OCI-LY7 (cell line): ENCODE measurements around the gene DCC. TPM values are rescaled to one million over a fixed set of nuclear protein-coding genes. Genes with fewer than 3 reads are reported as not detected.

Source experiments
- BruUV-seq: library from RNA; stranded (reverse); fragments of 400-500 nt; replicated peaks from 2 replicates; lab custom pipeline; 2021; lab: Mats Ljungman, UMichigan
- CTCF ChIA-PET: fragments of 300-600 bp; sonication (Branson Sonifier 250); formaldehyde crosslinking; loops from one replicate; lab custom pipeline; 2022; ENCODE audit warnings: antibody characterized with exemption; ENCODE audit not compliant: unreplicated experiment; lab: Charles Lee
- POLR2A ChIA-PET: fragments of 300-600 bp; sonication (Branson Sonifier 250); formaldehyde crosslinking; loops from one replicate; lab custom pipeline; 2022; ENCODE audit warnings: antibody characterized with exemption; lab: Charles Lee
- DNase-seq: peaks from one replicate; pipeline ENCODE4 v3.0.0-alpha.2; 2015; ENCODE audit warnings: low spot score
- H2AFZ ChIP-seq: fragments of 200-600 bp; sonication (generic), shearing (Covaris generic); 2 replicates; pipeline ENCODE4 v1.6.1; 2014; ENCODE audit warnings: mild to moderate bottlenecking, antibody characterized with exemption, low read length, moderate library complexity
- H3K27ac ChIP-seq: fragments of 200-600 bp; sonication (generic); 2 replicates; pipeline ENCODE4 v1.5.1; 2014; ENCODE audit warnings: mixed run types, low read depth, mild to moderate bottlenecking, moderate library complexity, low read length, inconsistent platforms; ENCODE audit not compliant: poor library complexity, severe bottlenecking
- H3K36me3 ChIP-seq: fragments of 200-600 bp; sonication (generic); 2 replicates; pipeline ENCODE4 v1.6.1; 2014; ENCODE audit warnings: mild to moderate bottlenecking, antibody characterized with exemption, low read length, moderate library complexity, mixed read lengths; ENCODE audit not compliant: insufficient read depth
- H3K4me1 ChIP-seq: fragments of 200-600 bp; sonication (generic); 2 replicates; pipeline ENCODE4 v1.5.1; 2014; ENCODE audit warnings: mild to moderate bottlenecking, low read length; ENCODE audit not compliant: insufficient read depth, poor library complexity, severe bottlenecking
- H3K4me2 ChIP-seq: fragments of 200-600 bp; sonication (generic); 2 replicates; pipeline ENCODE4 v1.6.1; 2014; ENCODE audit warnings: mild to moderate bottlenecking, low read length
- H3K4me3 ChIP-seq: fragments of 200-600 bp; sonication (generic); 2 replicates; pipeline ENCODE4 v1.5.1; 2014; ENCODE audit warnings: mild to moderate bottlenecking, low read depth, low read length; ENCODE audit not compliant: poor library complexity, severe bottlenecking
- H3K79me2 ChIP-seq: fragments of 200-600 bp; sonication (generic); 2 replicates; pipeline ENCODE4 v1.6.1; 2016; ENCODE audit warnings: low read depth, mild to moderate bottlenecking, low read length, moderate library complexity, mixed read lengths; ENCODE audit not compliant: insufficient read depth
- H3K9me2 ChIP-seq: fragments of 200-600 bp; sonication (generic); 2 replicates; pipeline ENCODE4 v1.6.1; 2016; ENCODE audit warnings: mild to moderate bottlenecking, low read length, mixed read lengths; ENCODE audit not compliant: insufficient read depth
- H3K9me3 ChIP-seq: fragments of 200-600 bp; sonication (generic); 2 replicates; pipeline ENCODE4 v1.6.1; 2014; ENCODE audit warnings: mild to moderate bottlenecking, mixed run types, low read length, mixed read lengths
- H4K20me1 ChIP-seq: fragments of 200-600 bp; sonication (generic); 2 replicates; pipeline ENCODE4 v1.6.1; 2014; ENCODE audit warnings: mild to moderate bottlenecking, antibody characterized with exemption, low read length, moderate library complexity, mixed read lengths; ENCODE audit not compliant: insufficient read depth
- EZH2phosphoT487 ChIP-seq: fragments of 200-600 bp; sonication (generic); IDR thresholded peaks from 2 replicates; pipeline ENCODE4 v1.6.1; 2018; ENCODE audit warnings: low read depth, borderline replicate concordance, mild to moderate bottlenecking, mixed run types, antibody characterized with exemption, low read length, moderate library complexity, mixed read lengths
- intact Hi-C: fragments of 100-400 bp; cut with micrococcal nuclease; formaldehyde crosslinking; loops from one replicate; pipeline ENCODE4 v1.10.0; 2022; ENCODE audit not compliant: unreplicated experiment
- total RNA-seq, 2 experiments: library from RNA; depleted of rRNA in 1 of 2; stranded (reverse); fragments of >200 nt in 1 of 2; shearing (Covaris generic) in 1 of 2; gene quantifications; 2 replicates each; pipeline ENCODE4 v1.2.3, GENCODE V29; 2014 to 2022
- TF ChIP-seq, protein P1 (sequence below): fragments of 200-600 bp; sonication (generic); conservative IDR thresholded peaks from 2 replicates; pipeline ENCODE4 v1.5.1; 2014; ENCODE audit warnings: mild to moderate bottlenecking, antibody characterized with exemption, low read length, moderate library complexity, mixed read lengths

The DCC gene
- total RNA-seq, 2 experiments from 2014 or later: not detected

DNA sequence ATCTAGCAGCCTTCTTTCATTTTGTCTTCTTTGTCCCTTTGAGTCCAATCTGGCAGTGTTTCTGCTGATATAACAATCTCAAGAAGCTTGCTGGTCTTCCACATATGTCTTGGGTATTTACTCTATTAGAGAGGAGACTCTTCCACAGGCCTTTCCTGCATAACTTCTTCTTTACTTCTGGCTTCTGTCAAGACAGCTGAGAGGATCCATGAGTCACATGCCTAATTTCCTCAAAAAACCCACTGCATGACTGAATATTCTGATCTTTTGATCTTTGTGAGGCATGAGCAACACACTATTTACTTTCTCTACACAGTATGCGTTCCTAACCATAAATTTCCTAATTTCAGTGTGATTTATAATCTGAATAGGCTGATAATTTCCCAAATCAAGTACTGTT lies 5.1 kb upstream of the DCC start:
- intact Hi-C loops: no loop called here
- Histone ChIP-seq H4K20me1 (no peaks in the 10 kb centered on the region), H3K4me3 (no peak overlapping the region), H3K79me2 (no peaks in the 10 kb centered on the region), H2AFZ (no peak overlapping the region), H3K36me3 (no peaks in the 10 kb centered on the region), H3K9me3 (no peaks in the 10 kb centered on the region), H3K27ac (no peak overlapping the region), H3K9me2 (no peaks in the 10 kb centered on the region), H3K4me2 (no peak overlapping the region), H3K4me1 (no peaks in the 10 kb centered on the region)
- POLR2A ChIA-PET: no interaction called here
- no TSS peak for BruUV-seq
- CTCF ChIA-PET: no interaction called here
- TF ChIP-seq, protein P1, sequence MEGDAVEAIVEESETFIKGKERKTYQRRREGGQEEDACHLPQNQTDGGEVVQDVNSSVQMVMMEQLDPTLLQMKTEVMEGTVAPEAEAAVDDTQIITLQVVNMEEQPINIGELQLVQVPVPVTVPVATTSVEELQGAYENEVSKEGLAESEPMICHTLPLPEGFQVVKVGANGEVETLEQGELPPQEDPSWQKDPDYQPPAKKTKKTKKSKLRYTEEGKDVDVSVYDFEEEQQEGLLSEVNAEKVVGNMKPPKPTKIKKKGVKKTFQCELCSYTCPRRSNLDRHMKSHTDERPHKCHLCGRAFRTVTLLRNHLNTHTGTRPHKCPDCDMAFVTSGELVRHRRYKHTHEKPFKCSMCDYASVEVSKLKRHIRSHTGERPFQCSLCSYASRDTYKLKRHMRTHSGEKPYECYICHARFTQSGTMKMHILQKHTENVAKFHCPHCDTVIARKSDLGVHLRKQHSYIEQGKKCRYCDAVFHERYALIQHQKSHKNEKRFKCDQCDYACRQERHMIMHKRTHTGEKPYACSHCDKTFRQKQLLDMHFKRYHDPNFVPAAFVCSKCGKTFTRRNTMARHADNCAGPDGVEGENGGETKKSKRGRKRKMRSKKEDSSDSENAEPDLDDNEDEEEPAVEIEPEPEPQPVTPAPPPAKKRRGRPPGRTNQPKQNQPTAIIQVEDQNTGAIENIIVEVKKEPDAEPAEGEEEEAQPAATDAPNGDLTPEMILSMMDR: no peak
- TF ChIP-seq EZH2phosphoT487: no peak
- DNase-seq: no peak

DNA sequence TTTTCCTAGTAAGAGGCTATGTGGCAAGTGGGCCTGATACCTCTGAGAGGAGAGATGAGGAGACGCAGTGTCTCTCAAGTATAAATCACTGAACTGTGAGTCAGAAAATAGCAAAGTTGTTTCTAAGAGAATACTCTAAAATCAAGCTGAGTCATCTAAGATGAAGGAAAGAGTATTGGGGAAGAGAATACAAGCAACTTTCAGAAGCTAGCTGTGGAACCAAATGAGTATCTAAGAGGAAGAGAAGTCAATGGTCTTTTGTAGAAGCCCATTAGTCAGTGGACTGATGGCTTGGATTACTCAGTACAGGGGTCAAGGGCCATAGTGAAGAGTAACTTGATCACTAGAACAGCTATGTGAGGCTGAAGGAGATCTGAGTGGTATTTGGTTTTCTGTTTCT lies 2.7 kb upstream of the DCC start:
- Histone ChIP-seq H3K4me1 (no peaks in the 10 kb centered on the region), H3K27ac (no peak overlapping the region), H3K79me2 (no peaks in the 10 kb centered on the region), H2AFZ (no peak overlapping the region), H3K4me2 (no peak overlapping the region), H3K9me3 (no peaks in the 10 kb centered on the region), H3K9me2 (no peaks in the 10 kb centered on the region), H4K20me1 (no peaks in the 10 kb centered on the region), H3K4me3 (no peak overlapping the region), H3K36me3 (no peaks in the 10 kb centered on the region)
- intact Hi-C loops: no loop called here
- TF ChIP-seq, protein P1: no peak
- TF ChIP-seq EZH2phosphoT487: no peak
- ChIA-PET POLR2A (no interaction called here), CTCF (no interaction called here)
- no TSS peak for BruUV-seq
- DNase-seq: no peak

DNA sequence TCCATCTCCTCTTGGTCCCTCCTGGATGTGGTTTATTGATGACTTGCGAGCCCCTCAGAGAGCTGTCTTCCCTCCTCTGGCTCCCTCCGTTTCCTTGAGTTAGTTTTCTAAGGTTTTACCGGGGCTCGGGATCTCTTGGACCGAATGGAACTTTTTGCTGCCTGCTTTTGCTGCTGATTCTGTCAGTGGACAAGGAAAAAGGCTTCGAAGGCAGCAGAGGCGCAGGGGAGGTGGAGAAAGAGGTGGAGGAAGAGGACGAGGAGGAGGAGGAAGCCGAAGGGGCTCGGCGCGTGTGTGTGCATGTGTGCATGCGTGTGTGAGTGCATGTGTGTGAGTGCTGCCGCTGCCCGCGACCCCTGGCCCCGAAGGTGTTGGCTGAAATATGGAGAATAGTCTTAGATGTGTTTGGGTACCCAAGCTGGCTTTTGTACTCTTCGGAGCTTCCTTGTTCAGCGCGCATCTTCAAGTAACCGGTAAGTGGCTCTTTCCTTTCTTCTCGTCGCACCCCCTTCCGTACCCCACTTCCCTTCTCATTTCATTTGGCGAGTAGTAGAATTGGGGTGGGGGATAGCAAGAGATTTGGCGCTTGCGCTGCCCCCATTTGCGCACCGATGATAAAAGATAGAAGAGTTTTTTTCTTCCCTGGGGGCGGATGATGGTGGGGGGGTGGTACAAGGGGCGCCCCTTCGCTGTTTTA lies 557 bp downstream of the DCC start:
- H3K9me3 ChIP-seq: no peaks in the 10 kb centered on the region
- H3K79me2 ChIP-seq: no peaks in the 10 kb centered on the region
- POLR2A ChIA-PET: no interaction called here
- CTCF ChIA-PET: no interaction called here
- no peaks in the 10 kb centered on the region for H3K4me1 ChIP-seq
- BruUV-seq: no TSS peak
- no peak overlapping the region for H2AFZ ChIP-seq
- no peaks in the 10 kb centered on the region for H4K20me1 ChIP-seq
- no peak overlapping the region for H3K27ac ChIP-seq
- no peaks in the 10 kb centered on the region for H3K36me3 ChIP-seq
- TF ChIP-seq, protein P1: no peak
- TF ChIP-seq EZH2phosphoT487: no peak
- intact Hi-C loops: no loop called here
- H3K4me2 ChIP-seq: no peak overlapping the region
- H3K4me3 ChIP-seq: no peak overlapping the region
- H3K9me2 ChIP-seq: no peaks in the 10 kb centered on the region
- DNase-seq: no peak
